Measurements from ENCODE around the gene IGF2R.

GRCh38 chr6:160115421-160115820 is 146.5 kb downstream of the IGF2R start:
- no peak for TF ChIP-seq POLR2AphosphoS5 (IDR thresholded peaks at IDR 0.05; ENCODE audit: low read depth, low read length)
- no peak for TF ChIP-seq POLR2A (IDR thresholded peaks at IDR 0.05; ENCODE audit: low read depth, low read length)
- no peak for TF ChIP-seq TAF1 (IDR thresholded peaks at IDR 0.05; ENCODE audit: borderline replicate concordance, low read depth, low read length)

Measured in GM12892 (cell line).